HFFc6 (cell line): Measurements from ENCODE around the gene WDR26. TPM values are rescaled to one million over a fixed set of nuclear protein-coding genes. Genes with fewer than 3 reads are reported as not detected.

ENCODE experiments used
- DNase-seq: peaks from one replicate; pipeline ENCODE4 v3.0.0-alpha.2; 2018
- H3K27ac Mint-ChIP-seq: 2 replicates; pipeline ENCODE4 v1.8.0; 2020; ENCODE audit warnings: mild to moderate bottlenecking, mixed read lengths
- H3K27me3 Mint-ChIP-seq: 2 replicates; pipeline ENCODE4 v1.8.0; 2021; ENCODE audit warnings: mild to moderate bottlenecking, moderate library complexity, mixed read lengths; ENCODE audit not compliant: insufficient read depth
- H3K36me3 Mint-ChIP-seq: 2 replicates; pipeline ENCODE4 v1.8.0; 2021; ENCODE audit warnings: low read depth, mixed read lengths
- H3K4me1 Mint-ChIP-seq: 2 replicates; pipeline ENCODE4 v1.8.0; 2020; ENCODE audit warnings: low read depth, mixed read lengths
- H3K4me3 Mint-ChIP-seq: 2 replicates; pipeline ENCODE4 v1.8.0; 2020; ENCODE audit warnings: mild to moderate bottlenecking, moderate library complexity, mixed read lengths
- H3K9me3 Mint-ChIP-seq: 2 replicates; pipeline ENCODE4 v1.8.0; 2020; ENCODE audit warnings: mild to moderate bottlenecking, mixed read lengths
- total RNA-seq, 6 experiments: library from RNA; stranded (reverse); fragmentation: NEBNext Ultra II Directional; extraction: Animal tissue kit (Norgen Biotek cat#: 25700); gene quantifications; 2 replicates in 1 of 6; 3 replicates in 5 of 6; pipeline ENCODE4 v1.2.3, GENCODE V29; 2021
- TF ChIP-seq, protein P1 (sequence below): fragments of 200-600 bp; sonication (generic); IDR thresholded peaks from 2 replicates; pipeline ENCODE4 v1.5.0; 2021; ENCODE audit warnings: antibody characterized with exemption, mild to moderate bottlenecking

WDR26 gene
- total RNA-seq, 6 experiments from 2014 or later, result 85.4 to 105 (median 90.8) TPM

DNA sequence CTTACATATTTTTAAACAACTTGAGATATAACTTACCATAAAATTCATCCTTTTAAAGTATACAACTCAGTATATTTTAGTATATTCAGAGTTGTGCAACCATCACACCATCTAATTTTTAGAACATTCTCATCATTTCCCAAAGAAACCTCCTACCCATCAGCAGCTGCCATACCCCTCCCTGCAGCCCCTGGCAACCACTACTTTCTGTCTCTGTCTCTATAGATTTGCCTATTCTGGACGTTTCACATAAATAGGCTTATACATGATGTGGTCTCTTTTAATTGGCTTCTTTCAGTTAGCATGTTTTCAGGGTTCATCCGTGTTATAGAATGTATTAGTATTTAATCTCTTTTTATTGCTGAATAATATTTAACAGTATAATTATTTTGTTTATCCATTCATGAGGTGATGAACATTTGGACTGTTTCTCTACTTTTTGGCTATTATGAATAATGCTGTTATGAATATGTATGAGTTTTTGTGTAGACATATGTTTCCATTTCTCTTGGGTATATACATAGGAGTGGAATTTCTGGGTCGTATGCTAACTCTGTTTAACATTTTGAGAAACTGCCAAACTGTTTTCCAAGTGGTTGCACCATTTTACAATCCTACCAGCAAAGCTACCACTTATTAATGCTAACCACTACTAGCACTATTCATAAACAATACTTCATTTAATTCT lies 29.5 kb downstream of the WDR26 start:
- H3K27ac Mint-ChIP-seq, result peak overlapping the region; percentile 58; the same call in 1 of the 2 replicates
- no peaks in the 10 kb centered on the region for H3K9me3 Mint-ChIP-seq
- TF ChIP-seq, protein P1, sequence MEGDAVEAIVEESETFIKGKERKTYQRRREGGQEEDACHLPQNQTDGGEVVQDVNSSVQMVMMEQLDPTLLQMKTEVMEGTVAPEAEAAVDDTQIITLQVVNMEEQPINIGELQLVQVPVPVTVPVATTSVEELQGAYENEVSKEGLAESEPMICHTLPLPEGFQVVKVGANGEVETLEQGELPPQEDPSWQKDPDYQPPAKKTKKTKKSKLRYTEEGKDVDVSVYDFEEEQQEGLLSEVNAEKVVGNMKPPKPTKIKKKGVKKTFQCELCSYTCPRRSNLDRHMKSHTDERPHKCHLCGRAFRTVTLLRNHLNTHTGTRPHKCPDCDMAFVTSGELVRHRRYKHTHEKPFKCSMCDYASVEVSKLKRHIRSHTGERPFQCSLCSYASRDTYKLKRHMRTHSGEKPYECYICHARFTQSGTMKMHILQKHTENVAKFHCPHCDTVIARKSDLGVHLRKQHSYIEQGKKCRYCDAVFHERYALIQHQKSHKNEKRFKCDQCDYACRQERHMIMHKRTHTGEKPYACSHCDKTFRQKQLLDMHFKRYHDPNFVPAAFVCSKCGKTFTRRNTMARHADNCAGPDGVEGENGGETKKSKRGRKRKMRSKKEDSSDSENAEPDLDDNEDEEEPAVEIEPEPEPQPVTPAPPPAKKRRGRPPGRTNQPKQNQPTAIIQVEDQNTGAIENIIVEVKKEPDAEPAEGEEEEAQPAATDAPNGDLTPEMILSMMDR, result no peak
- no peak overlapping the region for H3K4me3 Mint-ChIP-seq
- H3K36me3 Mint-ChIP-seq, result peaks cover 39% of the 10 kb centered on the region
- H3K27me3 Mint-ChIP-seq, result no peaks in the 10 kb centered on the region
- no peak for DNase-seq
- H3K4me1 Mint-ChIP-seq, result peaks cover 40% of the 10 kb centered on the region

DNA sequence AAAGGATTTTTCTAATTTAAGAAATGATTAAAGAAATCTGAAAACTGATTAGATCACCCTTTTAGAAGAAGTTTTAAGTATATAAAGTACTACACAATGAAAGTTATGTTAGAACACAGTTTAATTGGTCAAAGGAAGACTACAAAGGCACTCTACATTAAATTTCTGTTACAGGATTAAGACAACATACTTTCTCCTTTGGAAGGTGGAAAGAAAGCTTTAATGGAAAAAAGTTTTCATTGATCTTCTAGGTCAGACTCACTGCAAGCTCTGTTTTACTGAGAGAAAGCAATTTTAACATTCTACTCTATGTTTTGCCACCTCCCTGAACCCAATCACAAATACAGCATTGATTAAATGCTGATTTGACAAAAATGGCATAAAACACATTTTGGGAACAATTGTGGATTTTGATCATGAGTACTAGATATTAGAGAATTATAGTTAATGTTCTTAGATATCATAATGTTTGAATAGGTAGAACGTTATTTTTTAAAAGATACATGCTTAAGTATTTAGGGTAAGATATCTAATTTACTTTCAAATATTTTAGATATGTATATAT lies 32.0 kb downstream of the WDR26 start:
- Mint-ChIP-seq H3K27ac (no peak overlapping the region), H3K27me3 (no peaks in the 10 kb centered on the region), H3K4me3 (no peak overlapping the region), H3K9me3 (no peaks in the 10 kb centered on the region), H3K4me1 (peaks cover 27% of the 10 kb centered on the region), H3K36me3 (peaks cover 46% of the 10 kb centered on the region)
- TF ChIP-seq, protein P1, result no peak
- DNase-seq, result no peak

DNA sequence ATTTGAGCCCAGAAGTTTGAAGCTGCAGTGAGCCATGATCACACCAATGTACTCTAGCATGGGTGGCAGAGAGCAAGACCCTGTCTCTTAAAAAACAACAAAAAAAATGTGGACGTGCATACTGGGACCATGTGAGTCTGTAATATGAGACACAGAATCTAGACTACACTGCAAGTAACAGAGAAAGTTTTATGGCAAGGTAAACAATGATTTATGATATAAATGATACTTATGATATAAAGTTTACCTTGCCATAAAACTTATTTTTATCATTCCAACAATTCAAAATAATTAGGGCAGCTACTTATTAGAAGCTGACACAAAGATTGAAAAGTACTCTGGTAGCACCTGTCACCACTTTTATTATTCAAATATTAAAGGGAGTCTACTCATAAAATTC lies 34.7 kb downstream of the WDR26 start:
- H3K4me3 Mint-ChIP-seq, result no peak overlapping the region
- no peak for DNase-seq
- H3K27me3 Mint-ChIP-seq, result no peaks in the 10 kb centered on the region
- H3K36me3 Mint-ChIP-seq, result peaks cover 44% of the 10 kb centered on the region
- H3K27ac Mint-ChIP-seq, result no peak overlapping the region
- no peaks in the 10 kb centered on the region for H3K9me3 Mint-ChIP-seq
- peaks cover under 1% of the 10 kb centered on the region; the same call in 1 of the 2 replicates for H3K4me1 Mint-ChIP-seq
- TF ChIP-seq, protein P1, result no peak

DNA sequence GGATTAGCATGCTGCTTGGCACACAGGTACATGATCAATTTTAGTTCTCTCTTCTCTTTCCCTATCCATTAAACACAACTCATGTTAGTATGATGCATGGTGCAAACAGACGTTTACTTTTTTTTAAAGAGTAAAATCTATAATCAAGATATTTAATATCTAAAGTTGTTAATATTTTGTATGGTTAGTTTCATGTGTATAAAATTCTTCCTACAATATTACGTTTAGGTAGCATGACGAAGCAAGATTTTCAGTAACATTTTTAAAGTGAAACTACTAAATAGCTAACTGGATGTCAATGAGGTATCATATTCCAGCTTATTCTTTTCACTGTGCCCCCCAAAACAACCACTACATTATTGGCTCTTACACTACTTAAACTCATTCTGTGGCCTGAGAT lies 41.3 kb downstream of the WDR26 start:
- Mint-ChIP-seq H3K4me1 (peaks cover 19% of the 10 kb centered on the region), H3K27ac (peak overlapping the region; percentile 52; the same call in 1 of the 2 replicates), H3K36me3 (peaks cover 50% of the 10 kb centered on the region), H3K9me3 (no peaks in the 10 kb centered on the region), H3K27me3 (no peaks in the 10 kb centered on the region; the same call in none of the 2 replicates), H3K4me3 (no peak overlapping the region)
- TF ChIP-seq, protein P1, result no peak
- no peak for DNase-seq

DNA sequence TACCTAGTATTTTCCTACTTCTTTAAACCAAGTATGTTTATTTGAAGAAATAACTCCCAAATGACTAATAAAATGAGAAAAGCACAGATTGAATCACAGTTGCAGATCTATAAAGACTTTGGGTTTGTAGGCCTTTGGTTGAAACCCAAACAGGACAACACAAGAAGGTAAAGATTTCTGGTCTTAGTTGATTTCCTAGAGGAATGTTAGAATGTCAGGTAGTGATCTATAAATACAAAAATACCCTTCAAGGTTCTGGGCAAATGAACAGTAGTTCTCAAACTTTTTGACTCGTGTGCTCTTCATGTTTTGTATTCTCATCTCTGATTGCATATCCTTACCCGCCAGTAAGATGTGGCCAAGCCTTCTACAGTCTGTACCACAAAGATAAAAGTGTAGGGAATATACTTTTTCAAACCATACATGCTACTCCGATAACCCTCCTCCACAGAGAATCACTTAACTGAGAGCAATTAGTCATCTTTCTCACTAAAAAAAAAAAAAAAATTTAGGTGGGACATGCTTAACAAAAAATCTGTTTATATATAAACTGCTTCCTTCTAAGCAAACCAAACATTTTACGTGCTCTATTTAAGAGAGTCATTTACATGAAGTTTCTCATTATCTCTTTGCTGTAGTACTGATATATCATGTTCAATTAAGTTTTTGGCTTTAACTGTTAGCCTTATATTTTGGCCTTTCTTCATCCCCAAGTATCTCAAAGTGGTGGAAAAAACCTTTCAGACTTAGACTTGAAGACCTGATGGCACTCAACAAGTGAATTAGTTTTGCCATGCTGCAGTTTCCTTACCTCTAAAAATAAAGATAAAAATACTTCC lies 42.0 kb downstream of the WDR26 start:
- peak; percentile 32 for DNase-seq
- H3K36me3 Mint-ChIP-seq, result peaks cover 54% of the 10 kb centered on the region
- peaks cover 19% of the 10 kb centered on the region for H3K4me1 Mint-ChIP-seq
- H3K27ac Mint-ChIP-seq, result peak overlapping the region; percentile 78
- H3K4me3 Mint-ChIP-seq, result peak overlapping the region; percentile 11; the same call in 1 of the 2 replicates
- H3K27me3 Mint-ChIP-seq, result no peaks in the 10 kb centered on the region; the same call in none of the 2 replicates
- TF ChIP-seq, protein P1, result no peak
- H3K9me3 Mint-ChIP-seq, result no peaks in the 10 kb centered on the region
